Esophagus muscularis mucosa (tissue), 4 donors: ENCODE measurements around the gene TNFRSF1B. TPM values are rescaled to one million over a fixed set of nuclear protein-coding genes. Genes with fewer than 3 reads are reported as not detected.

Experiments
- DNase-seq: peaks from one replicate; pipeline ENCODE4 v3.0.0-alpha.2; 2017; ENCODE audit errors: extremely low spot score
- H3K27ac ChIP-seq, 4 donors: fragments of 200-600 bp; sonication (generic); replicated peaks in 1 of 4; 1 replicate in 3 of 4; 2 replicates in 1 of 4; pipeline ENCODE4 v1.5.1; 2016 to 2019; ENCODE audit warnings: mild to moderate bottlenecking in 1 of 4
- H3K27me3 ChIP-seq, 4 donors: fragments of 200-600 bp; sonication (generic); one replicate each; pipeline versions ENCODE4 v1.5.1 to v1.6.0; 2016 to 2019
- H3K36me3 ChIP-seq, 4 donors: fragments of 200-600 bp; sonication (generic); one replicate each; pipeline ENCODE4 v1.5.1; 2016 to 2019
- H3K4me1 ChIP-seq, 4 donors: fragments of 200-600 bp; sonication (generic); one replicate each; pipeline ENCODE4 v1.5.1; 2016 to 2019
- H3K4me3 ChIP-seq, 4 donors: fragments of 200-600 bp; sonication (generic); 1 replicate in 2 of 4; 2 replicates in 2 of 4; pipeline ENCODE4 v1.5.1; 2016 to 2019; ENCODE audit warnings: mild to moderate bottlenecking in 4 of 4, moderate library complexity in 1 of 4
- H3K9me3 ChIP-seq, 4 donors: fragments of 200-600 bp; sonication (generic); 1 replicate in 3 of 4; 2 replicates in 1 of 4; pipeline ENCODE4 v1.5.1; 2016 to 2019
- EP300 ChIP-seq: sonication (generic); formaldehyde crosslinking; IDR thresholded peaks from one replicate; pipeline ENCODE4 v1.6.1; 2017; ENCODE audit warnings: antibody characterized with exemption
- POLR2A ChIP-seq: fragments of 450-650 bp; IDR thresholded peaks from one replicate; pipeline ENCODE4 v1.6.1; 2017; ENCODE audit warnings: antibody characterized with exemption, moderate library complexity, mild to moderate bottlenecking, low read depth
- POLR2AphosphoS5 ChIP-seq, 2 donors: sonication (generic); formaldehyde crosslinking; IDR thresholded peaks; one replicate each; pipeline ENCODE4 v1.6.1; 2017; ENCODE audit warnings: antibody characterized with exemption in 2 of 2
- WGBS: methylation state at CpG from one replicate; pipeline ENCODE4 v1.1.5; 2018; 5-methylcytosine and 5-hydroxymethylcytosine counted together
- intact Hi-C: fragments of 100-400 bp; cut with DNase I; formaldehyde crosslinking; loops from one replicate; pipeline ENCODE4 v1.15.1; 2023
- total RNA-seq, 4 donors: library from RNA; depleted of rRNA; stranded (reverse); fragments of >200 nt; gene quantifications; one replicate each; pipeline versions ENCODE4 v1.1.0 to v1.2.1, GENCODE V29; 2016
- TF ChIP-seq, protein P1 (sequence below), 3 experiments: fragments of 200-600 bp in 2 of 3; fragments of 450-650 bp in 1 of 3; sonication (generic) in 2 of 3; IDR thresholded peaks; one replicate each; pipeline ENCODE4 v1.5.1; 2017 to 2019; ENCODE audit warnings: antibody characterized with exemption in 3 of 3, mild to moderate bottlenecking in 2 of 3, moderate library complexity in 1 of 3

The TNFRSF1B gene
- 10 to 100 TPM; 15.4 to 55.5 (median 32.4) TPM for total RNA-seq

DNA sequence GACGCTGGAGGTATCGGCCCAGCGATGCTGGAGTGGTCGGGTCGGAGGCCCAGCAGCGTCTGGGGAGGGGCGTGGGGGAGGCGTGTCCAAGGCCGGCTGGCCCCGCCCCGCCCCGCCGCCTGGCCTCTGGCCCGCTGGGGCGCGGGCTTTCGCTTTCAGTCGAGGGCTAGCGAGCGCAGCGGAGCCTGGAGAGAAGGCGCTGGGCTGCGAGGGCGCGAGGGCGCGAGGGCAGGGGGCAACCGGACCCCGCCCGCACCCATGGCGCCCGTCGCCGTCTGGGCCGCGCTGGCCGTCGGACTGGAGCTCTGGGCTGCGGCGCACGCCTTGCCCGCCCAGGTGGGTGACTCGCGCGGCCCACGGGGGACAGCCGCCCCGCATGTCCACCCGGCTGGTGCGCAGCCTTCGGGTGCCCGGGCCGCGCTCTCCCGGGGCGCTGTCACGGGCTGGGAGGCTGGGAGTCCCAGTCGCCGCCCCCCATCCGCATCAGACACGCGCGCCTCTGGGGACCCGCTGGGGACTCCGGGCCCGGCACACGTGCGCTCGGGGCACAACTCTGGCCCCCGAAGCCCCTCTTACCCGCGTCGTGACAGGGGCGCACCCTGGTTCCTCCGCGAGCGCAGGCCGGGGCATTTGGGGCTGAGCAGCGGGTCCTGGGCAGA is at the start of gene TNFRSF1B:
TNFRSF1B (plus strand) TSS at position 158 of the 659 bp plus-strand sequence; CDS start at position 259, 101 bp downstream.
- Histone ChIP-seq H3K4me3 (peak within 1 kb of the TSS; percentile 68 to 86 (median 75)), H3K9me3 (no peaks in the 10 kb centered on the region), H3K27me3 (peaks cover 0 to 47% (median 3%) of the 10 kb centered on the region in 4 donors), H3K27ac (peak within 1 kb of the TSS; percentile 78 to 87 (median 84)), H3K36me3 (peaks cover 0 to 8% (median 4%) of the 10 kb centered on the region in 4 donors), H3K4me1 (peaks cover 37 to 56% (median 46%) of the 10 kb centered on the region in 4 donors)
- intact Hi-C loops = no loop called here
- no peak for DNase-seq
- TF ChIP-seq POLR2A = peak; percentile 58
- peak; percentile 85 for TF ChIP-seq POLR2AphosphoS5 (IDR thresholded peaks at IDR 0.05)
- TF ChIP-seq EP300 = no peak
- WGBS = 3% methylated on average over 36 of the region's 79 CpGs

DNA sequence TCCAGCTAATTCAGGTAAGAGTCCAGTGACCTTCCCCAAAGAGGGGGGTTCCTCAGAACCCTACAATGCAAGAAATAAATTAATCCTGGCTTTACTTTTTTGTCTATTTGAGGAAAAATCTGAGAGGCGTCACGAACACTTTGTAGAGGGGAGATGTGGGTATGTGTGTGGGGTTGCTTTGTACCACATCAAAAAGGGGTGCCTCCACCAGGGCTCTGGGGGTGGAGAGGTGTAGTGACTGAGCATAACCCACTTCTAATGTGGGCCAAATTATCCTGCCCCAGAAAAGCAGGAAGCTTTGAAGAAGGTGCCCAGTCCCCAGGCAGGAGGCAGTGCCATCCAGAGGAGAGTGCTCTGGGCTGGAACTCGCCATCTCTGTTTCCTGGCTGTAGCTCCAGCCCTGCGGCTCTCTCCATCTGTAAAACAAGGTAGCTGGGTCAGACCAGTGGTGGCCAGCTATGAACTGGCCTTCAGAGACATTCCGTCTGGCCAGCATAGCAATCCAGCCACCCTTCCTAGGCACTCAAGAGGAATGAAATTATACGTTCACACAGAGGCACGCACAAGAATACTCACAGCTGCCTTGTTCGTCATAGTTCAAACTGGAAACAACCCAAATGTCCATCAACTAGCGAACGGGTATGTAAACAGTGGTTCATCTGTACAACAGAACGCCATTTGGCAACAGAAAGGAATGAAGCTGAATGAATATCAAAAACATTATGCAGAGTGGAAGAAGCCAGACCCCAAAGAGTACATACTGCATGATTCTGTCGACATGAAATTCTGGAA is 45.4 kb upstream of the TNFRSF1B start:
- peak overlapping the region in 3 of 4 donors; percentile 23 to 55 (median 39) for H3K27ac ChIP-seq
- intact Hi-C loops = no loop called here
- DNase-seq = no peak
- no peaks in the 10 kb centered on the region for H3K36me3 ChIP-seq
- no peak for TF ChIP-seq EP300
- peak; percentile 32 to 75 for TF ChIP-seq POLR2AphosphoS5 (IDR thresholded peaks at IDR 0.05)
- TF ChIP-seq POLR2A = no peak
- WGBS = 47% methylated on average over 9 of the region's 12 CpGs
- no peak overlapping the region for H3K4me3 ChIP-seq
- peaks cover 16 to 29% (median 22%) of the 10 kb centered on the region in 4 donors for H3K4me1 ChIP-seq
- H3K9me3 ChIP-seq = no peaks in the 10 kb centered on the region
- H3K27me3 ChIP-seq = peaks cover 0 to 31% (median 0%) of the 10 kb centered on the region in 4 donors

DNA sequence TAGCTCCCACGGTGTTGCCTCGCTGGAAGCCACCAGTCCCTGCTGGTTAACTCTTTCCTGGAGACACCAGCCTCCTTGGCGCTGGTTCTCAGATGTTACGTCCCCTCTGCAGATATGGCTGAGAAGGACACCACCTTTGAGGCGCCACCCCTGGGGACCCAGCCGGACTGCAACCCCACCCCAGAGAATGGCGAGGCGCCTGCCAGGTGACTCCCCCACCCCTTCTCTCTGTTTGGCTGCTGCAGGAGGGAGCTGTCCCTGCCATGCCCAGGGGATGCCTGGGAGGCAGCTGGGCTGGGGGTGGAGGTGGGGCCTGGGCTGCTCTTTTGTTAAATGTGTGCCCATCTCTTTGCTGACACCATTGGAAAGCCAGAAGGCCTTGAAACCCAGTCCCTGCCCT is 43.6 kb upstream of the TNFRSF1B start:
- DNase-seq = no peak
- no peak overlapping the region for H3K4me3 ChIP-seq
- no peak for TF ChIP-seq EP300
- no peak for TF ChIP-seq POLR2A
- TF ChIP-seq, protein P1, sequence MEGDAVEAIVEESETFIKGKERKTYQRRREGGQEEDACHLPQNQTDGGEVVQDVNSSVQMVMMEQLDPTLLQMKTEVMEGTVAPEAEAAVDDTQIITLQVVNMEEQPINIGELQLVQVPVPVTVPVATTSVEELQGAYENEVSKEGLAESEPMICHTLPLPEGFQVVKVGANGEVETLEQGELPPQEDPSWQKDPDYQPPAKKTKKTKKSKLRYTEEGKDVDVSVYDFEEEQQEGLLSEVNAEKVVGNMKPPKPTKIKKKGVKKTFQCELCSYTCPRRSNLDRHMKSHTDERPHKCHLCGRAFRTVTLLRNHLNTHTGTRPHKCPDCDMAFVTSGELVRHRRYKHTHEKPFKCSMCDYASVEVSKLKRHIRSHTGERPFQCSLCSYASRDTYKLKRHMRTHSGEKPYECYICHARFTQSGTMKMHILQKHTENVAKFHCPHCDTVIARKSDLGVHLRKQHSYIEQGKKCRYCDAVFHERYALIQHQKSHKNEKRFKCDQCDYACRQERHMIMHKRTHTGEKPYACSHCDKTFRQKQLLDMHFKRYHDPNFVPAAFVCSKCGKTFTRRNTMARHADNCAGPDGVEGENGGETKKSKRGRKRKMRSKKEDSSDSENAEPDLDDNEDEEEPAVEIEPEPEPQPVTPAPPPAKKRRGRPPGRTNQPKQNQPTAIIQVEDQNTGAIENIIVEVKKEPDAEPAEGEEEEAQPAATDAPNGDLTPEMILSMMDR (IDR thresholded peaks at IDR 0.05) = no peak
- TF ChIP-seq POLR2AphosphoS5 (IDR thresholded peaks at IDR 0.05) = no peak
- intact Hi-C loops = no loop called here
- H3K27ac ChIP-seq = no peak overlapping the region
- WGBS = 77% methylated on average over 5 of the region's 8 CpGs
- H3K27me3 ChIP-seq = peaks cover 0 to 18% (median 0%) of the 10 kb centered on the region in 4 donors
- no peaks in the 10 kb centered on the region for H3K36me3 ChIP-seq
- peaks cover 16 to 30% (median 24%) of the 10 kb centered on the region in 4 donors for H3K4me1 ChIP-seq
- no peaks in the 10 kb centered on the region for H3K9me3 ChIP-seq

DNA sequence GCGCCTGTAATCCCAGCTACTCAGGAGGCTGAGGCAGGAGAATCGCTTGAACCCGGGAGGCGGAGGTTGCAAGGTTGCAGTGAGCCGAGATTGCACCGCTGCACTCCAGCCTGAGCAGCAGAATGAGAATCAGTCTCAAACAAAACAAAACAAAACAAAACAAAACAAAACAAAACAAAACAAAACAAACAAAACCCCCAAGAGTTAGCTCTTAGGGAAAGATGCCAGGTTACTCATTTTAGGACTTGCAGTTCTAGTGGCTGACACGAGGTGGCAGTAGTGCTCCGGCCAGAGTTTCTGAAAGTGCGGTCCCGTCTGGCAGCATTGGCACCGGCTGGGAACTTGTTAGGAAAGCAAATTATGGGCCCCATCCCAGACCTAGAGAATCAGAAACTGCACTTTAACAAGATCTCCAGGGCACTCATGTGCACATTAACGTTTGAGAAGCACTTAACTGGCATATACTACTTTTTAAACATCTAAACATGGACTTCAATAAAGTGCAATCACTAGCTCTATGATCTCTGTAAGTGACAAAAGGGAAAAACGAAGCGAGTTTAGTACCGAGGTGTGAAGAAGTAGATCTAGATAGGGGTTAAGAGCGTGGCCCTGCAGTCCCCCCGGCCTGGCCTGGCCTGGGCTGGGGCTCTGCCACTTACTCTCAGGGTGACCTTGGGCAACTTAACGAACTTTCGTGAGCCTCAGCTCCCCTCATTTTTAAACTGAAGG is 41.9 kb upstream of the TNFRSF1B start:
- H3K4me1 ChIP-seq = peaks cover 16 to 30% (median 24%) of the 10 kb centered on the region in 4 donors
- H3K36me3 ChIP-seq = no peaks in the 10 kb centered on the region
- H3K27ac ChIP-seq = peak overlapping the region in 2 of 4 donors; percentile 15 to 43

More for the DNA sequence above, 41.9 kb upstream of the TNFRSF1B start:
- WGBS = 46% methylated on average over 19 of the region's 19 CpGs
- intact Hi-C loops = loop anchor here (1.0 kb wide), 1 partner anchor 84 kb away; no protein-coding TSS in a partner anchor
- Histone ChIP-seq H3K27me3 (peaks cover 0 to 11% (median 0%) of the 10 kb centered on the region in 4 donors), H3K4me3 (no peak overlapping the region), H3K9me3 (no peaks in the 10 kb centered on the region)
- peak; percentile 95 for DNase-seq
- TF ChIP-seq EP300 (no peak), POLR2A (no peak), POLR2AphosphoS5 (IDR thresholded peaks at IDR 0.05) (peak; percentile 47 to 52)
- TF ChIP-seq, protein P1 (IDR thresholded peaks at IDR 0.05) = peak; percentile 96 to 98 (median 97)
